ENCODE measurements around the gene TLR1. TPM values are rescaled to one million over a fixed set of nuclear protein-coding genes. Genes with fewer than 3 reads are reported as not detected.
A peak's percentile ranks its signal among the peaks of the same experiment; 100 is the strongest.

TLR1 gene
- total and polyA plus RNA-seq, 2 donors (not counting 1 experiment from before 2014, with no cell fraction given): 23.4 to 50.8 TPM

- ChIA-PET POLR2A (interaction anchor here (0.5 to 7.2 kb wide), 8 partner anchors 11 to 604 kb away, joined by 3 to 110 read pairs (median 5); no protein-coding TSS in a partner anchor), CTCF (interaction anchor here (0.7 to 8.5 kb wide), 11 partner anchors 16 to 602 kb away, joined by 3 to 620 read pairs (median 17); partner anchors contain the start of genes FAM114A1, TLR1 and TLR6)
- Mint-ChIP-seq H3K27me3 (no peaks in the 10 kb centered on the region), H3K4me3 (peak overlapping the region; percentile 45), H3K9me3 (ENCODE audit: insufficient read depth) (peaks cover 7% of the 10 kb centered on the region), H3K27ac (peak overlapping the region; percentile 69), H3K4me1 (peaks cover 70% of the 10 kb centered on the region)
- Histone ChIP-seq H3K36me3 (replicated peaks in 1 of 2; ENCODE audit: control extremely low read depth in 1 of 2, control insufficient read depth in 1 of 2, extremely low read depth in 1 of 2, insufficient read depth in 2 of 2, low read length in 1 of 2) (peaks cover 15 to 27% of the 10 kb centered on the region in 2 experiments), H3K27me3 (replicated peaks in 1 of 4; ENCODE audit: control extremely low read depth in 1 of 4, control insufficient read depth in 3 of 4, insufficient read depth in 4 of 4, low read length in 3 of 4) (no peaks in the 10 kb centered on the region), H3K79me2 (ENCODE audit: control insufficient read depth, insufficient read depth, low read length) (peaks cover 82% of the 10 kb centered on the region), H3K4me1 (ENCODE audit: control insufficient read depth in 2 of 2, insufficient read depth in 2 of 2, low read length in 2 of 2) (peaks cover 44 to 46% of the 10 kb centered on the region in 2 donors), H3K4me3 (ENCODE audit: control extremely low read depth in 1 of 5, extremely low read depth in 1 of 5, insufficient read depth in 1 of 5, low read depth in 2 of 5, low read length in 4 of 5) (peak overlapping the region; percentile 50 to 92 (median 72)), H3K9me3 (ENCODE audit: control extremely low read depth in 1 of 3, control insufficient read depth in 2 of 3, insufficient read depth in 1 of 3, low read length in 2 of 3) (peaks cover 1 to 7% (median 3%) of the 10 kb centered on the region in 3 donors), H4K20me1 (ENCODE audit: control insufficient read depth, insufficient read depth, low read length, poor library complexity, severe bottlenecking) (no peaks in the 10 kb centered on the region), H3K4me2 (replicated peaks; ENCODE audit: low read depth, low read length, poor library complexity, severe bottlenecking) (peak overlapping the region; percentile 84), H3K27ac (ENCODE audit: low read length in 2 of 2) (peak overlapping the region; percentile 78 to 83), H3K9ac (ENCODE audit: low read length) (peak overlapping the region; percentile 81), H2AFZ (ENCODE audit: insufficient read depth, low read depth, low read length, poor library complexity, severe bottlenecking) (peak overlapping the region; percentile 0)
- no CpG with 5 or more reads among the region's 4 CpGs for WGBS (ENCODE audit: insufficient coverage)
- DNase-seq (peak; percentile 34), ATAC-seq (ENCODE audit: low read depth) (peak; percentile 5)
- TF ChIP-seq CTCF (IDR thresholded peaks at IDR 0.05) (no peak), EZH2 (IDR thresholded peaks at IDR 0.05; ENCODE audit: borderline replicate concordance, insufficient read depth, low read depth, low read length, poor library complexity, severe bottlenecking) (no peak)
- intact Hi-C loops (cut with micrococcal nuclease): loop anchor here (5.0 to 10.0 kb wide), 2 partner anchors 36 to 116 kb away; partner anchors contain the start of gene KLF3
Measured at GRCh38 chr4:38780833-38781484, 23.6 kb downstream of the TLR1 start.

GRCh38 chr4:38779790-38780189 lies 24.8 kb downstream of the TLR1 start:
- POLR2A ChIA-PET: interaction anchor here (1.0 to 7.2 kb wide), 2 partner anchors 18 to 76 kb away, joined by 3 to 110 read pairs; no protein-coding TSS in a partner anchor
- H3K4me1 ChIP-seq (ENCODE audit: control insufficient read depth in 2 of 2, insufficient read depth in 2 of 2, low read length in 2 of 2): peaks cover 43 to 48% of the 10 kb centered on the region in 2 donors
- H3K27me3 ChIP-seq (replicated peaks in 1 of 4; ENCODE audit: control extremely low read depth in 1 of 4, control insufficient read depth in 3 of 4, insufficient read depth in 4 of 4, low read length in 3 of 4): no peaks in the 10 kb centered on the region
- Mint-ChIP-seq H3K4me1 (peaks cover 69% of the 10 kb centered on the region), H3K9me3 (ENCODE audit: insufficient read depth) (peaks cover 7% of the 10 kb centered on the region), H3K4me3 (peak overlapping the region; percentile 45), H3K27ac (peak overlapping the region; percentile 69), H3K27me3 (no peaks in the 10 kb centered on the region)
- H3K27ac ChIP-seq (ENCODE audit: low read length in 2 of 2): peak overlapping the region; percentile 78 to 83
- H3K79me2 ChIP-seq (ENCODE audit: control insufficient read depth, insufficient read depth, low read length): peaks cover 94% of the 10 kb centered on the region
- intact Hi-C loops (cut with micrococcal nuclease): loop anchor here (5.0 to 10.0 kb wide), 2 partner anchors 38 to 115 kb away; partner anchors contain the start of gene KLF3
- DNase-seq (no peak), ATAC-seq (ENCODE audit: low read depth) (no peak)
- TF ChIP-seq EZH2 (IDR thresholded peaks at IDR 0.05; ENCODE audit: borderline replicate concordance, insufficient read depth, low read depth, low read length, poor library complexity, severe bottlenecking): no peak
- no peak for TF ChIP-seq CTCF (IDR thresholded peaks at IDR 0.05)
- peaks cover 0 to 5% (median 4%) of the 10 kb centered on the region in 3 donors for H3K9me3 ChIP-seq (ENCODE audit: control extremely low read depth in 1 of 3, control insufficient read depth in 2 of 3, insufficient read depth in 1 of 3, low read length in 2 of 3)
- WGBS (ENCODE audit: insufficient coverage): 68% methylated on average over 3 of the region's 5 CpGs
- H3K4me3 ChIP-seq (ENCODE audit: control extremely low read depth in 1 of 5, extremely low read depth in 1 of 5, insufficient read depth in 1 of 5, low read depth in 2 of 5, low read length in 4 of 5): peak overlapping the region in 4 of 5 experiments; percentile 16 to 92 (median 74)
- H3K36me3 ChIP-seq (replicated peaks in 1 of 2; ENCODE audit: control extremely low read depth in 1 of 2, control insufficient read depth in 1 of 2, extremely low read depth in 1 of 2, insufficient read depth in 2 of 2, low read length in 1 of 2): peaks cover 19 to 39% of the 10 kb centered on the region in 2 experiments
- peak overlapping the region; percentile 84 for H3K4me2 ChIP-seq (replicated peaks; ENCODE audit: low read depth, low read length, poor library complexity, severe bottlenecking)
- no peaks in the 10 kb centered on the region for H4K20me1 ChIP-seq (ENCODE audit: control insufficient read depth, insufficient read depth, low read length, poor library complexity, severe bottlenecking)
- H3K9ac ChIP-seq (ENCODE audit: low read length): peak overlapping the region; percentile 81
- H2AFZ ChIP-seq (ENCODE audit: insufficient read depth, low read depth, low read length, poor library complexity, severe bottlenecking): peak overlapping the region; percentile 44
- CTCF ChIA-PET: interaction anchor here (7.4 to 8.5 kb wide), 3 partner anchors 15 to 80 kb away, joined by 58 to 620 read pairs (median 134); partner anchors contain the start of gene TLR1

Measured in B cell (primary cell).